Activated CD8-positive, alpha-beta memory T cell treated with anti-CD3 and anti-CD28 coated beads for 48 hours (primary cell): ENCODE data around the gene PARD3.

ENCODE experiments used
- DNase-seq, 3 experiments: peaks; one replicate each; pipeline ENCODE4 v3.0.0-alpha.2; 2020; ENCODE audit warnings: low read depth in 2 of 3, low spot score in 2 of 3

Gene PARD3

GRCh38 chr10:34589275-34589674 is 225.8 kb downstream of the PARD3 start:
- no peak for DNase-seq

- no peak for DNase-seq
These were observed 227.4 kb downstream of the PARD3 start for GRCh38 chr10:34587680-34588019.

DNA sequence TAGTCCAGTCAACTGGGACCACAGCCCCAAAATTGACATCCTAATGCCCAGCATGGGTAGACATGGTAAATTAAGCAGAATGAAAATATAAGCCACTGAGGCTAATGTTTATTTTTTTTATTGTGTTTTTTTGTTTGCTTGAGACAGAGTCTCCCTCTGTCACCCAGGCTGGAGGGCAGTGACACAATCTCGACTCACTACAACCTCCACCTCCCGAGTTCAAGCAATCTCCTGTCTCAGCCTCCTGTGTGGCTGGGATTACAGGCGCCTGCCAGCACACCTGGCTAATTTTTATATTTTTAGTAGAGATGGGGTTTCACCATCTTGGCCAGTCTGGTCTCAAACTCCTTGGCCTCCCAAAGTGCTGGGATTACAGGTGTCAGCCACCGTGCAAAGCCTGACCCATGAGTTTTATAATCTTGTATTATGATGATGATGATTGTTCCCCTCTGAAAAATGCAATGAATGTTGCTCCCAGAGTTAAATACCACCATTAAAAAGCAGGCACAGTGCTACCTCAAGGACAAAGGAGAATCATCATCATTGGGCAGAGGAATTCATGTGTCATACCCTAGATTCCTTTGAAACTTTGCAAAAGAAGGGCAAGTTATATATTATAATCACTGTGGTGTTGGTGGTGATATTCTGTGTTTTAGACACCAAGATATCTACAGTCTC is 228.0 kb downstream of the PARD3 start:
- no peak for DNase-seq

DNA sequence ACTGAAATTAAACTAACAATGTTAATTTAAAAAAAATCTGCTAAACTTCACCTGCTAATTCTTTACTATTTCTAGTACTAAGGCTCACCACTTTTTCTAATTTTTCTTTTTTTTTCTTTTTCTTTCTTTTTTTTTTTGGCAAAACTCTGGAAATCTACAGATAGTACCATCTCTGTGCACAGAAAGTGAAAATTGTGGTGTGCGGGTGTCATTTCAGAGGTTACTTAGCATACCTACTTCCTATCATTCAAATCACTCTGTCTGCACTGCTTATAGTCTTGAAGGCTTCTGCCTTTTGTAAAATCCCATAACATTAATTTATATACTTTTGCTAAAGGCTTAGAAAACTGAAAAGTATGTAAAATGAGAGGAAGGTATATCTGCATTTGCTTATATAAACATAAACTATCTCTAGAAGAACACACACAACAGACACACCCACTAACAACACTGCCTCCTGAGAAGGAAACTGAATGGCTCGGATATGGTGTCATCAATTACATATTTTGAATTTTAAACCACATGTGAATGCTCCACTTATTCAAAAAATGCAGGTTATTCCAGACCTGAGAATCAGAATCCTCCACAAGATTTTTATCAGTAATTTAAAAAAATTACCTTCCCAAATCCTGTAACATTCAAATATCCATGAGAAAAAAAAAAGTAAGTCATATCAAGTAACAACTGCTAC is 229.5 kb downstream of the PARD3 start:
- DNase-seq = no peak

GRCh38 chr10:34584164-34584563 is 230.9 kb downstream of the PARD3 start:
- no peak for DNase-seq

GRCh38 chr10:34581801-34582532 is 233.1 kb downstream of the PARD3 start:
- no peak for DNase-seq

DNA sequence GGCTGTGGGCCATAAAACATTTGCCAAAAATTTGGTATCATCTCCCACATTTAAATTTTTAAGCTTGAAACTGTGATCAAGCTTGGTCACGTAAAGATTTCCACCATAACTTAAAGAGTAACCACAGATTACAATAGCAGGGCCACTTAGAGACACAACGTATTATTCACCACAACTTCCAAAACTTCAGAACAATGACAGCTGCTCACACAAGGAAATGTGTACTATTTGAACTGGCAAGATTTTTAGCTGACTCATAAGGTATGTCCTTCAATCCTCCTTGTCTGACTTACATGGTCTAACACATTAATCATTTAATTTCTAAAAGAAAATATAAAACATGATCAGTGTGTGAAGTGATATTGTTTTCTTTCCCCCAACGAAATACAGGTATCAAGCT is 234.5 kb downstream of the PARD3 start:
- no peak for DNase-seq

GRCh38 chr10:34580214-34580613 is 234.9 kb downstream of the PARD3 start:
- DNase-seq = no peak

- no peak for DNase-seq
These were observed 236.6 kb downstream of the PARD3 start for GRCh38 chr10:34578468-34578867.

DNA sequence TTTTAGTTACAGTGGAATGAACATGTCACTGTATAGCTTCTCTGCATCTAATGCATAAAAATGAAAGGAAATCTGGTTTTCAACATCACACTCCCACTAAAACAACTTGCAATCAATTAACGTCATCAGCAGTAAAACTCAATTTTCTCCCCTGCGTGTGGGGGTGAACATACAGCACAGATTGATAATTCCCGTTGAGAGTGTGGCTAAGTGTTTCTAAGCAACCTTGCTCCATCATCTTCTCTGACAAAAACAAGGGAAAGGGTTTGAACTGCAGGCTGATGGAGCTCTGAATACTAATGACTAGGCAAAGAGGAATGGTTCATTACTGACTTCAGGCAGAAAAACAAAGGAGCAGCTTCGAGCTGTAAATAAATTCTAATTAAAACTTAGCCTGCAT is 238.3 kb downstream of the PARD3 start:
- no peak for DNase-seq

DNA sequence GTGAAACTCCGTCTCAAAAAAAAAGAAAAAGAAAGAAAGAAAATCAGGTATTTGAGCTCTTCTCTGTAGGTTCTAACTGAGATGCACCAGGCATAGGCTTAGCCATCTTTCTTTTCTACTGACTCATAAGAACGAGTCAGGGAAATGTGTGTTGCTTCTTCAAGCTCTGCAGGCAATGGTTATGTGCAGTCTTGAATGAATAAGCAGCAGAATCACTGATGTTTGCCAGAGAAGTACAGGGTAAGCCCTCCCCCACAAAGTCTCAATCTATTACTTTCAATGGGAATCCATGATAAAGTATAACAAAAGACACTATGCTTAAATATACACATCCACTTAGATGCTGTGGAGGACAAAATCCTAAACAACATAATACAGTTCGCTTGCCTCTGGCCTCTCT is 239.2 kb downstream of the PARD3 start:
- no peak for DNase-seq

GRCh38 chr10:34574353-34574934 is 240.7 kb downstream of the PARD3 start:
- DNase-seq = no peak

DNA sequence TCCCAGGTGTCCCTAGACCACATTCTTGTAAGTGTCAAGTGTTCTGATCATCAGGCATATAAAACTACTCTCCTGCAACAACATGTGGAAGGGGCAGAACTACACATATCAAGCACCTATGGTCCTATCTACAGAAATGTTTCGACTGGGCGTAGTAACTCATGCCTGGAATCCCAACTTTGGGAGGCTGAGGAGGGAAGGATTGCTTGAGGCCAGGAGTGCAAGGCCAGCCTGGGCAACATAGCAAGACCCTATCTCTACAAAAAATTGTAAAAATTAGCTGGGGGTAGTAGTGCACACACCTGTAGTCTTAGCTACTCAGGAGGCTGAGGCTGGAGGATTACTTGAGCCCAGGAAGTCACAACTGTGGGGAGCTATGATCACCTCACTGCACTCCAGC is 244.2 kb downstream of the PARD3 start:
- DNase-seq = no peak

DNA sequence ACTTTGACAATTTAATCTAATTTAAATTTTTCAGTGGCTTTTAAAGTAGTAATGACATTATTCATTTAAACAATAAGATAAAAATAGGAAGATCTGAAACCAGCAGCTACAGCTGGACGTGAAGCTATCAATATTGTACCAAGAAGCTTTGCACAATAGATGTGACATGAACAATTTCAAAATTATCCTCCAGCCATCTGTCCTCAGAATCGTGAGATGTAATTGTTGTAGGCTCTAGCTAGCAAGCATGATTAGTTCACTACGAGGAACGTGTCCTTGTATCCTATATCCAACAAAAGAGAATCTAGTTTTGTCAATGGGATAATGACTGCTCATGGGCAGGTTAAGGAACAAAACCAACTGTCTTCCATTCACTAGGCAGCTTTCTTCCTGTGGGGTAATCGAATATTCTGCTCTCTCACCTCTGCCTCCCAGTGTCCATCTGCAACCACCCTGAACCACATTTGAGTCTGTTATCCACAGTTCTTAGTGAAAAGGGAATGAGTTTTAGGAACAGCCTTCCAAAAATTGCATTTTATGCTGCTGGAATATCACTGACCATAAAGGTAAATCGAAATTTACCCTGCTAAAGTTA is 247.3 kb downstream of the PARD3 start:
- no peak for DNase-seq

DNA sequence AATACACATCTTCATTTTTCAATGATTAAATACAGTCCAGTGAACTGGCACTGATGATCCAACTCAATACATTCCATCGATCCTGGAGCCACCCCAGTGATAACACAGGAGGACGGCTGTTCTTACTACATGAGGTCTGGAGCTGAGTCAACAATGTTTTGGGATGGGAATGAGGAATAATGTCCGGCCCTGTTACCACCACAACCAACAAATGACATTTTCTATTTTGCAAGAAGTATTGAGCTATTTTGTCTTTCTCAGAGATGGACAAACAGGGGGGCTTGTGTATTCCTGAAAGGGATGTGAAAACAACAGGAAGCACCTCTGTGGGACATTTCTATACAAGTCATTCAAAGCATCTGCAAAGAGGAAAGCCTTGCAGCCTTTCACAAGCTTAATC is 249.2 kb downstream of the PARD3 start:
- DNase-seq = no peak

GRCh38 chr10:34558093-34558583 is 257.0 kb downstream of the PARD3 start:
- DNase-seq = no peak

GRCh38 chr10:34557173-34557572 is 257.9 kb downstream of the PARD3 start:
- DNase-seq = no peak

- no peak for DNase-seq
These were observed 259.4 kb downstream of the PARD3 start for GRCh38 chr10:34555653-34556052.

DNA sequence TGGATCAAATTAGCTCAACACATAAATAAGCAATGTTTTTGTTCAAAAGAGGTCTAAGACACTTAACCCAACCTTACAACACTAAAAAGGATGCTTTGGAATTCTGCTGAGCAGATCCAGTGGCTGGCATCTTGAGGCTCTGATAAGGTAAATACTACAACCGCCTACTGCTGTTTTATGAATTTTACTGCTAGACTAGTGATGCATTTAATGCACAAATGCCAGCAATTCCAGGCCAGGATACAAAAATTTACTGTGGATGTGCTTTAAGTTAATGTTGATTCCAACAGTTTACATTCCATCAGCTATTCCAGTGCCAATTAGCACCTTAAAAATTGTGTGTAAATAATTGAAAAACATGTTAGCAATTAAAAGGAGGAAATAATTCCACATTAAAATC is 261.3 kb downstream of the PARD3 start:
- no peak for DNase-seq

GRCh38 chr10:34551295-34551694 is 263.8 kb downstream of the PARD3 start:
- no peak for DNase-seq

GRCh38 chr10:34549953-34550352 is 265.1 kb downstream of the PARD3 start:
- DNase-seq = no peak

DNA sequence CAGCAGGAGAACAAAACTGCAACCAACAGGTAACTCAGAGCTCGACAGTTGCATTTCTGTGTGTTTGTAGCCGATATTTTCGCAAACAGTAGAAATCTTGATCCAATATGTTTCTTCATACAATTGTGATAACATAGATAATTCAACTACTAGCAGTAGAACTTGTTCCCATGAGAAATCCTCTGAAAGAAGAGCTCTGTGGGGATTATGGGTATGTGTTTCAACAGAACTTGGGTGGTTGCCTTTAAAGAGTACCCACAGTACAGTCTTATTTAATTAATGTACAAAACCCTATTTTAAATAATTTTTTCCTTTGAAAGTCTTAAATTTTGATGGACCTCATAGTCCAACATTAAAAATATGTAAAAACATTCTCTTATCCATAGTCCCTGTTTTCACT is 266.1 kb downstream of the PARD3 start:
- no peak for DNase-seq
